HG02870 (cell line): Measurements from ENCODE around the gene PPP1R18.
"Not testable (repeated sequence)": the region's sequence is repeated elsewhere in the genome, so short reads cannot be mapped to it uniquely, and the experiment has no call there.

Source experiments
- ATAC-seq: cut with Tn5 transposase; IDR thresholded peaks from one replicate; pipeline ENCODE4 v1.9.1; 2021; ENCODE audit warnings: mild to moderate bottlenecking, moderate library complexity; ENCODE audit not compliant: unreplicated experiment

PPP1R18 gene

GRCh38 chr6:30686009-30686907 is at the start of gene PPP1R18:
TSS of gene PPP1R18 (minus strand) at chr6:30686645. CDS start at chr6:30686018, 627 bp downstream.
- no peak for ATAC-seq

GRCh38 chr6:30735668-30736314 is 49.3 kb upstream of the PPP1R18 start:
- ATAC-seq, result no peak

- no peak for ATAC-seq
These were observed 45.9 kb upstream of the PPP1R18 start for GRCh38 chr6:30732237-30732943.

- ATAC-seq, result no peak
These were observed 44.4 kb upstream of the PPP1R18 start for GRCh38 chr6:30730601-30731435.

- ATAC-seq, result no peak
These were observed 41.6 kb upstream of the PPP1R18 start for GRCh38 chr6:30727920-30728553.

GRCh38 chr6:30726506-30727413 is 40.3 kb upstream of the PPP1R18 start:
- no peak for ATAC-seq

- no peak for ATAC-seq
These were observed 39.5 kb upstream of the PPP1R18 start for GRCh38 chr6:30725713-30726505.

- no peak for ATAC-seq
These were observed 38.6 kb upstream of the PPP1R18 start for GRCh38 chr6:30724906-30725667.

GRCh38 chr6:30723843-30724741 is 37.6 kb upstream of the PPP1R18 start:
- not testable (repeated sequence) for ATAC-seq

GRCh38 chr6:30723159-30723842 is 36.9 kb upstream of the PPP1R18 start:
- not testable (repeated sequence) for ATAC-seq

- no peak for ATAC-seq
These were observed 36.1 kb upstream of the PPP1R18 start for GRCh38 chr6:30722280-30723112.

GRCh38 chr6:30722025-30722279 is 35.5 kb upstream of the PPP1R18 start:
- not testable (repeated sequence) for ATAC-seq

- ATAC-seq, result peak; percentile 20
These were observed 35.0 kb upstream of the PPP1R18 start for GRCh38 chr6:30721198-30722024.

GRCh38 chr6:30720738-30721197 is 34.3 kb upstream of the PPP1R18 start:
- ATAC-seq, result no peak
